ENCODE measurements around the gene PKP3.

- no peak for TF ChIP-seq EZH2 (IDR thresholded peaks at IDR 0.05)
- TF ChIP-seq POLR2AphosphoS5 (IDR thresholded peaks at IDR 0.05; ENCODE audit: borderline replicate concordance, low read depth, low read length): no peak
- no peak for TF ChIP-seq FOXP2 (optimal IDR thresholded peaks at IDR 0.05; ENCODE audit: control extremely low read depth, extremely low read length, insufficient read depth)
Measured at GRCh38 chr11:432501-433100, 38.6 kb downstream of the PKP3 start.
